ENCODE measurements around the gene C2orf42. TPM values are rescaled to one million over a fixed set of nuclear protein-coding genes. Genes with fewer than 3 reads are reported as not detected.

The C2orf42 gene
- total RNA-seq, 1 experiment from 2014 or later: 17.4 TPM

DNA sequence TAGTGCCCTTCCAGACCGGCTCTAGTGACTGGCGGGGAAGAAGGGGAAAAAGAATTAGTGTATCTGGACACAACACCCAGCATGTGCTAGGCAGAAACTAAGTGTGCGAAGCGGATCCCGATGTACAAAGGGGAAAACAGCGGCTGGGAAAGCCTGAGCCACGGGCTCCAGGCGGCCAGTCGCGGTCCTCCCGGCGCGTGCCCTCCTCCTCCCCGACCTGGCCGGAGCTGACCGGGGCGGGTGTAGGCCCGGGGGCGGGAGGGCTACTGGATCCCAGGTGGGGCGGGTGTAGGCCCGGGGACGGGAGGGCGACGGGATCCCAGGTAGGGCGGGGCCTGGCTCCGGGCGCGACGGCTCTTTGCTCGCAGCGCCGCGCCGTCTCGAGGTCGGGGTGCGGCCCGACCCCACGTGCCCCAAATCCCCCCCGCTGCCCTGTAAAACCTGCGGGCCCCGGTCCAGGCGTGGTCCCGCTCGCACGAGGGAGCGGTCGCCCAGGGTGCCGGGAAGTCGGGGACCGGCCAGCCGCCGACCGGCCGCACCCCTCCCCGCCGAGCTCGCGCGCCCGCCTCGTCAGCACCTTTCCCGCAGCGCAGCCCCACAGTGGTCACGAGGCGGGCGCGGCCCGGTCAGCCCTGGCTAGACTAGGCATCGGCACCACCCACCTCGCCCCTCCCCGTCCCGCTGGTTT, 48.8 kb downstream of the C2orf42 start (continued):
- no peak for TF ChIP-seq RAD21 (IDR thresholded peaks at IDR 0.05; ENCODE audit: low read depth)

DNA sequence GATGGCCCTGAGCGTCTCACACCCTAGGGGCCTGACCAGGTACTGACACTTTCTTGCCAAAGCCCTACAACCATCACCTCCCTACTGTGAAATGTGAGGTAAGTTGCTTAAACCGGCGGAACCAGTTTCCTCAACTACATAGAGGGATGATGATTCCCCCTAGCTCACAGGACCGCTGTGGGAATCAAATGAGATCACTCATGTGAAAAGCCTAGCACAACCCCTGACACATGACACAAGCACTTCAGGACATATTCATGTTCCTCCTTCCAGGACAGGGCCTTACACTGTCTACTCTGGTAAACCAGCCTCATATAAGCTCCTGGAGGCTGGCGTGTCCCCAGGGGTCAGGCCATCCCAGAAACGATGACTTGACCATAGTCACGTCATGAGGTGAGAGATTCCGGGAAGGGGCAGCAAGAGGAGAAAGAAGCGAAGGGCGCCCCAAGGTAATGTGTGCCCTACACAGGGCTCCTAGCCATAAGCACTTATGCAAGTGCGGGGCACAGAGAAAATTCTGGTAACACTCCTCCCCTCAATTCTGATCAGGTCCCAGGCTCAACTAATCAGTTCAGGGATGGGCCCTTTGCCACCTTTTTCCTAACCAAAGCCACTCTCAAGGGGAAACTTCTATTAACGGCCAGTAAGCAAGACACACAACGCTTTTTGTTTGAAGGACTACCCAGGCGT, 49.5 kb downstream of the C2orf42 start:
- DNase-seq (ENCODE audit: low read depth, low spot score) (peak; percentile 94), ATAC-seq (peak; percentile 58)
- TF ChIP-seq RAD21 (IDR thresholded peaks at IDR 0.05; ENCODE audit: low read depth): no peak
- TF ChIP-seq POLR2AphosphoS5 (IDR thresholded peaks at IDR 0.05; ENCODE audit: low read depth, low read length): peak; percentile 77
- TF ChIP-seq, protein P1, sequence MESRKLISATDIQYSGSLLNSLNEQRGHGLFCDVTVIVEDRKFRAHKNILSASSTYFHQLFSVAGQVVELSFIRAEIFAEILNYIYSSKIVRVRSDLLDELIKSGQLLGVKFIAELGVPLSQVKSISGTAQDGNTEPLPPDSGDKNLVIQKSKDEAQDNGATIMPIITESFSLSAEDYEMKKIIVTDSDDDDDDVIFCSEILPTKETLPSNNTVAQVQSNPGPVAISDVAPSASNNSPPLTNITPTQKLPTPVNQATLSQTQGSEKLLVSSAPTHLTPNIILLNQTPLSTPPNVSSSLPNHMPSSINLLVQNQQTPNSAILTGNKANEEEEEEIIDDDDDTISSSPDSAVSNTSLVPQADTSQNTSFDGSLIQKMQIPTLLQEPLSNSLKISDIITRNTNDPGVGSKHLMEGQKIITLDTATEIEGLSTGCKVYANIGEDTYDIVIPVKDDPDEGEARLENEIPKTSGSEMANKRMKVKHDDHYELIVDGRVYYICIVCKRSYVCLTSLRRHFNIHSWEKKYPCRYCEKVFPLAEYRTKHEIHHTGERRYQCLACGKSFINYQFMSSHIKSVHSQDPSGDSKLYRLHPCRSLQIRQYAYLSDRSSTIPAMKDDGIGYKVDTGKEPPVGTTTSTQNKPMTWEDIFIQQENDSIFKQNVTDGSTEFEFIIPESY (IDR thresholded peaks at IDR 0.05; ENCODE audit: extremely low read depth, insufficient replicate concordance, low read length): no peak
- TF ChIP-seq, protein P2, sequence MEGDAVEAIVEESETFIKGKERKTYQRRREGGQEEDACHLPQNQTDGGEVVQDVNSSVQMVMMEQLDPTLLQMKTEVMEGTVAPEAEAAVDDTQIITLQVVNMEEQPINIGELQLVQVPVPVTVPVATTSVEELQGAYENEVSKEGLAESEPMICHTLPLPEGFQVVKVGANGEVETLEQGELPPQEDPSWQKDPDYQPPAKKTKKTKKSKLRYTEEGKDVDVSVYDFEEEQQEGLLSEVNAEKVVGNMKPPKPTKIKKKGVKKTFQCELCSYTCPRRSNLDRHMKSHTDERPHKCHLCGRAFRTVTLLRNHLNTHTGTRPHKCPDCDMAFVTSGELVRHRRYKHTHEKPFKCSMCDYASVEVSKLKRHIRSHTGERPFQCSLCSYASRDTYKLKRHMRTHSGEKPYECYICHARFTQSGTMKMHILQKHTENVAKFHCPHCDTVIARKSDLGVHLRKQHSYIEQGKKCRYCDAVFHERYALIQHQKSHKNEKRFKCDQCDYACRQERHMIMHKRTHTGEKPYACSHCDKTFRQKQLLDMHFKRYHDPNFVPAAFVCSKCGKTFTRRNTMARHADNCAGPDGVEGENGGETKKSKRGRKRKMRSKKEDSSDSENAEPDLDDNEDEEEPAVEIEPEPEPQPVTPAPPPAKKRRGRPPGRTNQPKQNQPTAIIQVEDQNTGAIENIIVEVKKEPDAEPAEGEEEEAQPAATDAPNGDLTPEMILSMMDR (IDR thresholded peaks at IDR 0.05 in 2 of 3, conservative IDR thresholded peaks at IDR 0.05 in 1 of 3; ENCODE audit: borderline replicate concordance in 1 of 3, insufficient read depth in 1 of 3, low read depth in 2 of 3, low read length in 2 of 3): peak in 2 of 3 experiments; percentile 66 to 71; a peak in 4 of 6 replicates
- TF ChIP-seq FOSL1 (IDR thresholded peaks at IDR 0.05; ENCODE audit: low read depth): no peak
- TF ChIP-seq YY1 (IDR thresholded peaks at IDR 0.05; ENCODE audit: extremely low read depth, insufficient replicate concordance, low read depth, low read length): peak; percentile 67
- ChIA-PET CTCF (interaction anchor here (1.6 to 3.3 kb wide), 3 partner anchors 8 to 417 kb away, joined by 3 to 24 read pairs (median 7); partner anchors contain the start of gene MXD1), RAD21 (ENCODE audit: low non-redundant PET in 1 of 2, low total read pairs in 2 of 2, uncharacterized antibody in 2 of 2, unreplicated experiment in 2 of 2) (interaction anchor here in 1 of 2 experiments (0.7 kb wide), 1 partner anchor 70 kb away, joined by 3 read pairs; no protein-coding TSS in a partner anchor), POLR2A (interaction anchor here (0.8 to 6.1 kb wide), 7 partner anchors 8 to 227 kb away, joined by 3 to 54 read pairs (median 5); partner anchors contain the start of genes C2orf42, MXD1 and PCBP1)
- BruUV-seq (replicated peaks): TSS peak; percentile 87
- intact Hi-C loops (cut with micrococcal nuclease): loop anchor here (2.0 kb wide), 1 partner anchor 33 kb away; no protein-coding TSS in a partner anchor
- Histone ChIP-seq H3K4me1 (ENCODE audit: control insufficient read depth in 1 of 2, insufficient read depth in 2 of 2, low read length in 2 of 2) (peaks cover 49 to 65% of the 10 kb centered on the region in 2 experiments), H4K20me1 (ENCODE audit: insufficient read depth) (no peaks in the 10 kb centered on the region), H3K9me3 (ENCODE audit: control insufficient read depth in 1 of 2, insufficient read depth in 1 of 2, low read depth in 1 of 2, low read length in 2 of 2) (no peaks in the 10 kb centered on the region), H3K9ac (ENCODE audit: low read length) (peak overlapping the region; percentile 94), H3K4me2 (ENCODE audit: low read length) (peak overlapping the region; percentile 80), H2AFZ (ENCODE audit: low read depth, low read length, poor library complexity, severe bottlenecking) (no peak overlapping the region), H3K79me2 (ENCODE audit: insufficient read depth, low read length) (no peaks in the 10 kb centered on the region), H3K9me2 (ENCODE audit: insufficient read depth) (no peaks in the 10 kb centered on the region), H3K27me3 (ENCODE audit: insufficient read depth, low read length) (no peaks in the 10 kb centered on the region), H3K4me3 (replicated peaks in 1 of 2; ENCODE audit: low read depth in 1 of 2, low read length in 2 of 2) (peak overlapping the region; percentile 63), H3K27ac (ENCODE audit: low read depth, low read length) (peak overlapping the region; percentile 99), H3K36me3 (ENCODE audit: control insufficient read depth in 1 of 2, insufficient read depth in 2 of 2, low read length in 2 of 2) (no peaks in the 10 kb centered on the region)
